ENCODE data around the gene TBC1D9B. TPM values are rescaled to one million over a fixed set of nuclear protein-coding genes. Genes with fewer than 3 reads are reported as not detected.

Gene TBC1D9B
- total RNA-seq, 6 experiments from 2014 or later: 64.6 to 90.7 (median 73.4) TPM

DNA sequence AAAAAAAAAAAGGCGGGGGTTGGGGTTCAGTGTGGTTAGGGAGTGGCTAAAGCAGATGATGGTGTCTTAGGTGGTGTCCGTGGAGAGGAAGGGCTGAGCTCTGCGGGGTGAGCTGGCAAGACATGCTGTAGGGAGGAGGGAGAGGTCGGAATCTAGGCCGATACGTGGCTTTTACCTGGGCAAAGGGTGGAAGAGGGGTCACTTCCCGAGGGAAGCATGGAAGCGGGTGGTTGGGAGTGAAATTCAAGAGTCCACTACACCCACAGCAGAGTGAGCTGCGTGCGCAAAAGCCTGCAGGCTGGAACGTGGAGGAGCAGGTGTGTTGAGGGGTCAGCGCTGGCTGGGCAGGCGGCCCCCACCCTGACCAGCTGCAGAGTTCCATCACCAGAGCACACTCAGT, 17.8 kb downstream of the TBC1D9B start:
- H3K9me3 Mint-ChIP-seq: peaks cover 2% of the 10 kb centered on the region; the same call in 1 of the 2 replicates
- no peaks in the 10 kb centered on the region; the same call in 1 of the 2 replicates for H3K4me1 Mint-ChIP-seq (ENCODE audit: low read depth)
- no peak overlapping the region for H3K27ac Mint-ChIP-seq
- no peak for DNase-seq
- TF ChIP-seq CTCF (IDR thresholded peaks at IDR 0.05): no peak
- no peak overlapping the region for H3K4me3 Mint-ChIP-seq
- H3K27me3 Mint-ChIP-seq (ENCODE audit: insufficient read depth): no peaks in the 10 kb centered on the region; the same call in 1 of the 2 replicates
- peaks cover 48% of the 10 kb centered on the region for H3K36me3 Mint-ChIP-seq (ENCODE audit: low read depth)

DNA sequence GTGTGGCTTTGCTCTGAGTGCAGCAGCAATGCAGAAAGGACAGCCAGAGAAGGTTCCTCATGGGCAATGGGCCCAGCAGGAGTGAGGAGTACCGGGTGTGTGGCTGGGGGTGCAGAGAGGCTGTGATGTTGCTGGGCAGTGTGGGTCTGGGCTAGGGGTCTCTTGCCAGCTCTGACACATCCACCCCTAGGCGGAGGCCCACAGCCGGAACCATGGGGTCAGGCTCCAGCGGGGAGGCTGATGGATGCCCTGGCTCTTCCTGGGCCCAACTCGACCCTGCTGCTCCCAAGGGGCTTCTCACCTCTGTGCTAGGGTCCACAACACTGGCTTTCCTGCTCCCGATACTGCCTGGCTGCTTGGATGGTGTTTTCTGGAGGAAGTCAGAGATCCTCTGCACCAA, 19.9 kb downstream of the TBC1D9B start:
- Mint-ChIP-seq H3K4me1 (ENCODE audit: low read depth) (no peaks in the 10 kb centered on the region; the same call in 1 of the 2 replicates), H3K27me3 (ENCODE audit: insufficient read depth) (no peaks in the 10 kb centered on the region; the same call in 1 of the 2 replicates), H3K9me3 (peaks cover 23% of the 10 kb centered on the region), H3K27ac (no peak overlapping the region), H3K4me3 (no peak overlapping the region), H3K36me3 (ENCODE audit: low read depth) (peaks cover 69% of the 10 kb centered on the region)
- no peak for TF ChIP-seq CTCF (IDR thresholded peaks at IDR 0.05)
- DNase-seq: no peak

- Mint-ChIP-seq H3K36me3 (ENCODE audit: low read depth) (peaks cover 76% of the 10 kb centered on the region), H3K4me1 (ENCODE audit: low read depth) (no peaks in the 10 kb centered on the region; the same call in 1 of the 2 replicates), H3K9me3 (peaks cover 30% of the 10 kb centered on the region), H3K27ac (no peak overlapping the region), H3K4me3 (no peak overlapping the region), H3K27me3 (ENCODE audit: insufficient read depth) (no peaks in the 10 kb centered on the region; the same call in 1 of the 2 replicates)
- DNase-seq: no peak
- no peak for TF ChIP-seq CTCF (IDR thresholded peaks at IDR 0.05)
Measured at GRCh38 chr5:179887095-179887494, 20.6 kb downstream of the TBC1D9B start.

GRCh38 chr5:179886190-179886911, 21.3 kb downstream of the TBC1D9B start:
- Mint-ChIP-seq H3K4me1 (ENCODE audit: low read depth) (no peaks in the 10 kb centered on the region; the same call in 1 of the 2 replicates), H3K27ac (no peak overlapping the region), H3K27me3 (ENCODE audit: insufficient read depth) (no peaks in the 10 kb centered on the region; the same call in 1 of the 2 replicates), H3K9me3 (peaks cover 30% of the 10 kb centered on the region), H3K36me3 (ENCODE audit: low read depth) (peaks cover 81% of the 10 kb centered on the region), H3K4me3 (no peak overlapping the region)
- DNase-seq: no peak
- no peak for TF ChIP-seq CTCF (IDR thresholded peaks at IDR 0.05)

DNA sequence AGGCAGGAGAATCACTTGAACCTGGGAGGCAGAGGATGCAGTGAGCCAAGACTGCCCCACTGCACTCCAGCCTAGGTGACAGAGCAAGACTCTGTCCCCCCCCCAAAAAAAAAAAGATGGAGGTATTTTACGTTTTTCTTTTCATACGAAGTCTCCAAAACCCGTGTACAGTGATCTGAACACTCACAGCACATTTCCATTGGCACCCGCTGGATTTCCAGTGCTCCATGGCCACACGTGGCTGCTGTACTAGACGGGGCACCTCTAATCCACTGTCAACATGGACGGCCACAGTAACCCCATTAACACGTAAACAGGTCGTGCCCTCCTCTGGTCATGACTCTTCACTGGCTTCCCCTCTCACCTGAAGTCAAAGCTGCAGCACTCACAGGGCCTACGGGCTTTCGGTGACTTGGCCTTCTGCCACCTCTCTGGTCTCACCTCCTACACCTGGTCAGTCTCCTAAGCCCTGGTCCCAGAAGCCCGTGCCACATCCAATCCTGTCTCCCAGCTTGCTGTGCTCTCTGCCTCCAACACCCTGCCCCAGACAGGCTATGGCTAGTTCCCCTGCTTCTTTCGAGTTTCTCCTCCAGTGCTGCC, 22.1 kb downstream of the TBC1D9B start:
- Mint-ChIP-seq H3K27me3 (ENCODE audit: insufficient read depth) (no peaks in the 10 kb centered on the region; the same call in 1 of the 2 replicates), H3K9me3 (peaks cover 30% of the 10 kb centered on the region), H3K36me3 (ENCODE audit: low read depth) (peaks cover 84% of the 10 kb centered on the region), H3K4me1 (ENCODE audit: low read depth) (no peaks in the 10 kb centered on the region; the same call in 1 of the 2 replicates), H3K27ac (no peak overlapping the region), H3K4me3 (no peak overlapping the region)
- no peak for TF ChIP-seq CTCF (IDR thresholded peaks at IDR 0.05)
- no peak for DNase-seq

Data from HFFc6 (cell line).